GM12878 (cell line): Measurements from ENCODE around the gene ZNF629. TPM values are rescaled to one million over a fixed set of nuclear protein-coding genes. Genes with fewer than 3 reads are reported as not detected.

Experiments used
- ATAC-seq: fragments of 200-7000 bp; cut with Tn5 transposase; 3 replicates; pipeline ENCODE4 v1.9.1; 2020; ENCODE audit warnings: mild to moderate bottlenecking, moderate library complexity
- BruUV-seq: library from RNA; stranded (reverse); fragments of 400-500 nt; replicated peaks from 2 replicates; lab custom pipeline; 2021; lab: Mats Ljungman, UMichigan
- CTCF ChIA-PET: fragments of 300-600 bp; sonication (Branson Sonifier 250); formaldehyde crosslinking; extraction: SDS; loops from one replicate; lab custom pipeline; 2021; ENCODE audit warnings: inconsistent platforms; lab: Yijun Ruan, JAX
- POLR2A ChIA-PET: fragments of 350-600 bp; formaldehyde crosslinking; extraction: SDS; loops from one replicate; lab custom pipeline; 2021; ENCODE audit warnings: inconsistent platforms; lab: Charles Lee
- RAD21 ChIA-PET: fragments of 300-600 bp; sonication (Branson Sonifier 250); formaldehyde crosslinking; loops from one replicate; lab custom pipeline; 2023; ENCODE audit warnings: antibody characterized with exemption; ENCODE audit not compliant: unreplicated experiment; lab: Charles Lee
- SMC1A ChIA-PET: fragments of 300-600 bp; sonication (Branson Sonifier 250); formaldehyde crosslinking; loops from one replicate; lab custom pipeline; 2023; ENCODE audit not compliant: unreplicated experiment, uncharacterized antibody; lab: Charles Lee
- DNase-seq: peaks from one replicate; pipeline ENCODE4 v3.0.0-alpha.2; 2011; ENCODE audit warnings: low read depth, low spot score
- FAIRE-seq: peaks from 3 replicates; lab custom pipeline; 2011; peaks lifted over from hg19 to GRCh38; lab: Jason Lieb, UNC
- H2AFZ ChIP-seq: 2 replicates; pipeline ENCODE4 v1.6.0; 2011; ENCODE audit warnings: low read depth, low read length, control low read depth; ENCODE audit not compliant: control insufficient read depth
- H3K27ac ChIP-seq: 2 replicates; pipeline ENCODE4 v1.5.1; 2011; ENCODE audit warnings: control low read depth; ENCODE audit not compliant: control insufficient read depth, insufficient read depth
- H3K27me3 ChIP-seq, 2 experiments: replicated peaks in 1 of 2; 2 replicates each; pipeline versions ENCODE4 v1.6.0 to v1.6.1; 2011; ENCODE audit warnings: low read length in 1 of 2; ENCODE audit not compliant: control insufficient read depth in 2 of 2, insufficient read depth in 2 of 2
- H3K36me3 ChIP-seq, 2 experiments: 2 replicates each; pipeline ENCODE4 v1.5.1; 2011; ENCODE audit warnings: low read length in 1 of 2; ENCODE audit not compliant: control insufficient read depth in 2 of 2, insufficient read depth in 2 of 2
- H3K4me1 ChIP-seq: 2 replicates; pipeline ENCODE4 v1.6.1; 2011; ENCODE audit warnings: mild to moderate bottlenecking, low read length, moderate library complexity, mixed read lengths; ENCODE audit not compliant: control insufficient read depth, insufficient read depth
- H3K4me2 ChIP-seq: 2 replicates; pipeline ENCODE4 v1.6.0; 2011; ENCODE audit warnings: control low read depth; ENCODE audit not compliant: control insufficient read depth, insufficient read depth
- H3K4me3 ChIP-seq: fragments of 200-600 bp; sonication (generic); 2 replicates; pipeline ENCODE4 v1.5.1; 2016
- H3K79me2 ChIP-seq: 2 replicates; pipeline ENCODE4 v1.6.0; 2011; ENCODE audit warnings: low read length; ENCODE audit not compliant: control insufficient read depth, insufficient read depth
- H3K9ac ChIP-seq: 2 replicates; pipeline ENCODE4 v1.8.0; 2011; ENCODE audit warnings: low read length, control low read depth, mixed read lengths; ENCODE audit not compliant: control insufficient read depth, insufficient read depth
- H3K9me3 ChIP-seq: replicated peaks from 3 replicates; pipeline ENCODE4 v1.5.1; 2011; ENCODE audit warnings: mild to moderate bottlenecking, low read length; ENCODE audit not compliant: control insufficient read depth, insufficient read depth
- H4K20me1 ChIP-seq: 2 replicates; pipeline ENCODE4 v1.6.0; 2011; ENCODE audit not compliant: control insufficient read depth, insufficient read depth
- CREB1 ChIP-seq: IDR thresholded peaks from 2 replicates; pipeline ENCODE4 v1.6.1; 2012; ENCODE audit warnings: low read depth, mild to moderate bottlenecking, inconsistent platforms
- NR2F1 ChIP-seq: fragments of 450-650 bp; conservative IDR thresholded peaks from 2 replicates; pipeline ENCODE4 v1.6.1; 2017; ENCODE audit warnings: mild to moderate bottlenecking
- WGBS: methylation state at CpG from one replicate; pipeline ENCODE4 v1.1.6; 2016; ENCODE audit warnings: low lambda C conversion rate; ENCODE audit not compliant: insufficient replicate concordance, insufficient coverage; ENCODE audit errors: missing lambda C conversion rate; 5-methylcytosine and 5-hydroxymethylcytosine counted together
- in situ Hi-C: fragments of 300-500 bp; cut with MboI; formaldehyde crosslinking; loops from 9 replicates; pipeline ENCODE4 v1.14.3; 2018; ENCODE audit warnings: mixed read lengths
- intact Hi-C: fragments of 100-400 bp; cut with micrococcal nuclease; formaldehyde crosslinking; loops from one replicate; pipeline ENCODE4 v1.14.2; 2022; ENCODE audit not compliant: unreplicated experiment
- polyA plus RNA-seq, 11 experiments: library from polyadenylated mRNA; depleted of rRNA in 4 of 11; unstranded in 6 of 11; stranded (reverse) in 5 of 11; fragments of >200 nt; fragmentation: Nextera tagmentation in 4 of 11; fragmentation: Illumina TruSeq in 1 of 11; extraction: Ambion mirVana in 4 of 11; extraction: Trizol in 1 of 11; gene quantifications; 1 replicate in 1 of 11; 2 replicates in 10 of 11; pipeline versions ENCODE4 v1.2.1 to v1.2.3, GENCODE V29; 2011 to 2016; ENCODE audit warnings: inconsistent platforms in 2 of 11, missing spikeins in 2 of 11, low read depth in 1 of 11
- total RNA-seq, 4 experiments: library from RNA; depleted of rRNA in 3 of 4; stranded (reverse); fragments of >200 nt in 3 of 4; fragmentation: Illumina TruSeq in 1 of 4; extraction: Trizol in 1 of 4; gene quantifications; 2 replicates each; pipeline versions ENCODE4 v1.2.1 to v1.2.3, GENCODE V29; 2013 to 2021
- TF ChIP-seq, protein P1 (sequence below): fragments of 450-650 bp; conservative IDR thresholded peaks from 2 replicates; pipeline ENCODE4 v1.6.1; 2017; ENCODE audit warnings: mild to moderate bottlenecking, moderate library complexity
- TF ChIP-seq, protein P2 (sequence below), 3 experiments: IDR thresholded peaks in 2 of 3; conservative IDR thresholded peaks in 1 of 3; 2 replicates each; pipeline ENCODE4 v1.5.1; 2011; ENCODE audit warnings: low read depth in 3 of 3, low read length in 3 of 3, mild to moderate bottlenecking in 3 of 3, control low read depth in 2 of 3, moderate library complexity in 2 of 3, inconsistent platforms in 1 of 3, mixed read lengths in 1 of 3; ENCODE audit not compliant: control insufficient read depth in 2 of 3, insufficient read depth in 1 of 3; ENCODE audit errors: extremely low read depth in 1 of 3
- TF ChIP-seq, protein P3 (sequence below): fragments of 450-650 bp; IDR thresholded peaks from 2 replicates; pipeline ENCODE4 v1.6.1; 2018; ENCODE audit warnings: mild to moderate bottlenecking, low read depth, moderate library complexity; ENCODE audit not compliant: partially characterized antibody

ZNF629 gene
- total and polyA plus RNA-seq, 10 of the 15 experiments (the other 5 are each of a cell fraction or from before 2014, with no cell fraction given), result 0.02 to 0.69 (median 0.40) TPM

DNA sequence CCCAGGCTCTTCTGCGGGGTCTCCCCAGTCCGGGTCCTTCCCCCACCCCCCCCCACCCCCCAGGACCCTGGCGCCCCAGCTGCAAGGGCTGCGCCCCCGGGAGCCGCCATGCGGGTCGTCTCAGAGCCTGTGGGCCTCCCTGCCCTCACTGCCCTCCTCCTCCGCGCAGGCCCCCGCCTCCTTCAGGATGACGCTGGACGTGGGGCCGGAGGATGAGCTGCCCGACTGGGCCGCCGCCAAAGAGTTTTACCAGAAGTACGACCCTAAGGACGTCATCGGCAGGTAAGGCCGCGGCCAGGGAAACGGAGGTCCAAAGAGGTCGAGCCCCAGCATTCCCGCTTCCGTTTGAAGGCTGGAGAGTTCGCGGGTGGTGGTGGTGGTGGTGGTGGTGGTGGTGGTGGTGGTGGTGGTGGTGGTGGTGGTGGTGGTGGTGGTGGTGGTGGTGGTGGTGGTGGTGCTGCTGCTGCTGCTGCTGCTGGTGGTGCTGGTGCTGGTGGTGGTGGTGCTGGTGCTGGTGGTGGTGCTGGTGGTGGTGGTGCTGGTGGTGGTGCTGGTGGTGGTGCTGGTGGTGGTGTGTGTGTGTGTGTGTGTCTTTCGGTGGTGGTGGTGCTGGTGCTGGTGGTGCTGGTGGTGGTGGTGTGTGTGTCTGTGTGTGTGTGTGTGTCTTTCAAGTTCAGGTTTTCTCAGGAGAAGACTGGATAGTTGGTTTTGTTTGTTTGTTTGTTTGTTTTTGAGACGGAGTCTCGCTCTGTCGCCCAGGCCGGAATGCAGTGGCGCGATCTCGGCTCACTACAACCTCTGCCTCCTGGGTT lies 38.2 kb downstream of the ZNF629 start:
- H2AFZ ChIP-seq, result no peak overlapping the region
- SMC1A ChIA-PET, result interaction anchor here (1.6 kb wide), 1 partner anchor 125 kb away, joined by 4 read pairs; no protein-coding TSS in a partner anchor
- no peak overlapping the region; the same call in 1 of the 2 replicates for H3K27ac ChIP-seq
- H3K4me1 ChIP-seq, result peaks cover 9% of the 10 kb centered on the region
- ATAC-seq, result peak; percentile 75
- RAD21 ChIA-PET, result interaction anchor here (0.6 to 1.8 kb wide), 7 partner anchors 35 to 325 kb away, joined by 3 to 6 read pairs (median 4); partner anchors contain the start of genes FBRS, ZNF646 and ZNF668
- H3K27me3 ChIP-seq, result no peaks in the 10 kb centered on the region
- H3K4me3 ChIP-seq, result peak overlapping the region; percentile 89
- CTCF ChIA-PET, result interaction anchor here (0.7 to 1.3 kb wide), 3 partner anchors 63 to 111 kb away, joined by 3 to 5 read pairs (median 3); partner anchors contain the start of gene PRR14
- intact Hi-C loops (loop anchor here (2.0 kb wide), 1 partner anchor 66 kb away; no protein-coding TSS in a partner anchor), in situ Hi-C loops (no loop called here)
- H3K4me2 ChIP-seq, result peak overlapping the region; percentile 72
- WGBS, result 18% methylated on average over 28 of the region's 36 CpGs
- no peak for FAIRE-seq
- 0 out of 2 replicates have a peak, but pooled peaks have one; percentile 41 for TF ChIP-seq CREB1
- TF ChIP-seq, protein P1, sequence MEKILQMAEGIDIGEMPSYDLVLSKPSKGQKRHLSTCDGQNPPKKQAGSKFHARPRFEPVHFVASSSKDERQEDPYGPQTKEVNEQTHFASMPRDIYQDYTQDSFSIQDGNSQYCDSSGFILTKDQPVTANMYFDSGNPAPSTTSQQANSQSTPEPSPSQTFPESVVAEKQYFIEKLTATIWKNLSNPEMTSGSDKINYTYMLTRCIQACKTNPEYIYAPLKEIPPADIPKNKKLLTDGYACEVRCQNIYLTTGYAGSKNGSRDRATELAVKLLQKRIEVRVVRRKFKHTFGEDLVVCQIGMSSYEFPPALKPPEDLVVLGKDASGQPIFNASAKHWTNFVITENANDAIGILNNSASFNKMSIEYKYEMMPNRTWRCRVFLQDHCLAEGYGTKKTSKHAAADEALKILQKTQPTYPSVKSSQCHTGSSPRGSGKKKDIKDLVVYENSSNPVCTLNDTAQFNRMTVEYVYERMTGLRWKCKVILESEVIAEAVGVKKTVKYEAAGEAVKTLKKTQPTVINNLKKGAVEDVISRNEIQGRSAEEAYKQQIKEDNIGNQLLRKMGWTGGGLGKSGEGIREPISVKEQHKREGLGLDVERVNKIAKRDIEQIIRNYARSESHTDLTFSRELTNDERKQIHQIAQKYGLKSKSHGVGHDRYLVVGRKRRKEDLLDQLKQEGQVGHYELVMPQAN, result 0 out of 2 replicates have a peak, but pooled peaks have one; percentile 5
- 0 out of 2 replicates have a peak, but pooled peaks have one; percentile 1 for TF ChIP-seq NR2F1
- TF ChIP-seq, protein P2, sequence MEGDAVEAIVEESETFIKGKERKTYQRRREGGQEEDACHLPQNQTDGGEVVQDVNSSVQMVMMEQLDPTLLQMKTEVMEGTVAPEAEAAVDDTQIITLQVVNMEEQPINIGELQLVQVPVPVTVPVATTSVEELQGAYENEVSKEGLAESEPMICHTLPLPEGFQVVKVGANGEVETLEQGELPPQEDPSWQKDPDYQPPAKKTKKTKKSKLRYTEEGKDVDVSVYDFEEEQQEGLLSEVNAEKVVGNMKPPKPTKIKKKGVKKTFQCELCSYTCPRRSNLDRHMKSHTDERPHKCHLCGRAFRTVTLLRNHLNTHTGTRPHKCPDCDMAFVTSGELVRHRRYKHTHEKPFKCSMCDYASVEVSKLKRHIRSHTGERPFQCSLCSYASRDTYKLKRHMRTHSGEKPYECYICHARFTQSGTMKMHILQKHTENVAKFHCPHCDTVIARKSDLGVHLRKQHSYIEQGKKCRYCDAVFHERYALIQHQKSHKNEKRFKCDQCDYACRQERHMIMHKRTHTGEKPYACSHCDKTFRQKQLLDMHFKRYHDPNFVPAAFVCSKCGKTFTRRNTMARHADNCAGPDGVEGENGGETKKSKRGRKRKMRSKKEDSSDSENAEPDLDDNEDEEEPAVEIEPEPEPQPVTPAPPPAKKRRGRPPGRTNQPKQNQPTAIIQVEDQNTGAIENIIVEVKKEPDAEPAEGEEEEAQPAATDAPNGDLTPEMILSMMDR (IDR thresholded peaks at IDR 0.05 in 2 of 3, conservative IDR thresholded peaks at IDR 0.05 in 1 of 3; ENCODE audit: control insufficient read depth in 2 of 3, extremely low read depth in 1 of 3, insufficient read depth in 1 of 3, low read depth in 3 of 3, low read length in 3 of 3), result no peak
- TF ChIP-seq, protein P3, sequence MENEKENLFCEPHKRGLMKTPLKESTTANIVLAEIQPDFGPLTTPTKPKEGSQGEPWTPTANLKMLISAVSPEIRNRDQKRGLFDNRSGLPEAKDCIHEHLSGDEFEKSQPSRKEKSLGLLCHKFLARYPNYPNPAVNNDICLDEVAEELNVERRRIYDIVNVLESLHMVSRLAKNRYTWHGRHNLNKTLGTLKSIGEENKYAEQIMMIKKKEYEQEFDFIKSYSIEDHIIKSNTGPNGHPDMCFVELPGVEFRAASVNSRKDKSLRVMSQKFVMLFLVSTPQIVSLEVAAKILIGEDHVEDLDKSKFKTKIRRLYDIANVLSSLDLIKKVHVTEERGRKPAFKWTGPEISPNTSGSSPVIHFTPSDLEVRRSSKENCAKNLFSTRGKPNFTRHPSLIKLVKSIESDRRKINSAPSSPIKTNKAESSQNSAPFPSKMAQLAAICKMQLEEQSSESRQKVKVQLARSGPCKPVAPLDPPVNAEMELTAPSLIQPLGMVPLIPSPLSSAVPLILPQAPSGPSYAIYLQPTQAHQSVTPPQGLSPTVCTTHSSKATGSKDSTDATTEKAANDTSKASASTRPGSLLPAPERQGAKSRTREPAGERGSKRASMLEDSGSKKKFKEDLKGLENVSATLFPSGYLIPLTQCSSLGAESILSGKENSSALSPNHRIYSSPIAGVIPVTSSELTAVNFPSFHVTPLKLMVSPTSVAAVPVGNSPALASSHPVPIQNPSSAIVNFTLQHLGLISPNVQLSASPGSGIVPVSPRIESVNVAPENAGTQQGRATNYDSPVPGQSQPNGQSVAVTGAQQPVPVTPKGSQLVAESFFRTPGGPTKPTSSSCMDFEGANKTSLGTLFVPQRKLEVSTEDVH, result no peak
- BruUV-seq, result no TSS peak
- no peak for DNase-seq
- H3K9ac ChIP-seq, result peak overlapping the region; percentile 31; the same call in 1 of the 2 replicates
- H3K79me2 ChIP-seq, result peaks cover 18% of the 10 kb centered on the region
- POLR2A ChIA-PET, result interaction anchor here (0.6 to 2.0 kb wide), 8 partner anchors 9 to 369 kb away, joined by 3 to 9 read pairs (median 4); partner anchors contain the start of gene KAT8
- H4K20me1 ChIP-seq, result no peaks in the 10 kb centered on the region; the same call in 1 of the 2 replicates
- no peaks in the 10 kb centered on the region for H3K9me3 ChIP-seq
- H3K36me3 ChIP-seq, result peaks cover 9 to 11% of the 10 kb centered on the region in 2 experiments; a peak in 3 of 4 replicates
